HG03469 (cell line): ENCODE measurements around the gene LPAR2.
"Not testable (repeated sequence)": the region's sequence is repeated elsewhere in the genome, so short reads cannot be mapped to it uniquely, and the experiment has no call there.

ENCODE experiments used
- ATAC-seq: cut with Tn5 transposase; IDR thresholded peaks from one replicate; pipeline ENCODE4 v1.9.1; 2021; ENCODE audit warnings: mild to moderate bottlenecking, moderate library complexity, moderate number of reproducible peaks; ENCODE audit not compliant: unreplicated experiment

The LPAR2 gene

DNA sequence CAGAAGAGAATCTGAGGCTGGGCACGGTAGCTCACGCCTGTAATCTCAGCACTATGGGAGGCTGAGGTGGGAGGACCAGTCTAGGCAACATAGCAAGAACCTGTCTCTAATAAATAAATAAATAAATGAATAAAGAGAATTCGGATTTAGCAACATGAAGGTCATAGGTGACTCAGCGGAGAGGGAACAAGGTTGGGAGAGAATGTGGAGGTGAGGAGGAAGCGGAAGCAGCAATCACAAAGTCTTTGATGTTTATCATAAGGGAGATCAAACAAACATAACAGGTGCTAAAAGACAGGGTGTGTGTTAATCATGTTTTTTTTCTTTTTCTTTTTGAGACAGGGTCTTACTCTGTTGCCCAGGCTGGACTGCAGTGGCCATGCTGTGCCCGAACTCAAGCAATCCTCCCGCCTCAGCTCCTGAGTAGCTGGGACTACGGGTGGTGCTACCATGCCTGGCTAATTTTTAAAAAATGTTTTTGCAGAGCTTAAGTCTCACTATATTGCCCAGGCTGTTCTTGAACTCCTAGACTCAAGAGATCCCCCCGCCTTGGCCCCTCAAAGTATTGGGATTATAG is 25.8 kb downstream of the LPAR2 start:
- ATAC-seq, result no peak

- no peak for ATAC-seq
Observed at GRCh38 chr19:19600793-19601330, 27.2 kb downstream of the LPAR2 start.

DNA sequence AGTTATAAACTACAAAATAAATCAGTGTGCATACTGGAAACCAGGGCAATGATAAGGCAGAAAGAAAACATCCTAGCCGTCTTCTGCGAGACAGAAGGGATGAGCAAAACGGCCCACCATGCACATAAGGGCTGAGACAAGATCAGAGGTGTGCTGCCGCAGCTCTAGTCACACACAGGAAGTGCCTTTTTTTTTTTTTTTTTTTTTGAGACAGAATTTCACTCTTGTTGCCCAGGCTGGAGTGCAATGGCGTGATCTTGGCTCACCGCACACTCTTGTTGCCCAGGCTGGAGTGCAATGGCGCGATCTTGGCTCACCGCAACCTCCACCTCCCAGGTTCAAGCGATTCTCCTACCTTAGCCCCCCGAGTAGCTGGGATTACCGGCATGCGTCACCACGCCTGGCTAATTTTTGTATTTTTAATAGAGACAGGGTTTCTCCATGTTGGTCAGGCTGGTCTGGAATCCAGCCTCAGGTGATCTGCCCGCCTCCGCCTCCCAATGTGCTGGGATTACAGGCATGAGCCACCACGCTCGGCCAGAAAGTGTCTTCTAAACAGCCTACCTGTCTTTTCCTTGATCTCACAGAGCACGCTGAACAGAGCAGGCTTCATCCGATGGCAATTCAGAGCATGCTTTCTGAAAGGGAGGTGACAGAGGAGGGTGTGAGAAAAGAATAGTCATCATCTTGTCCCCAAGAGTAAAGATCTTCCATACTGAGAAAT is 29.1 kb downstream of the LPAR2 start:
- not testable (repeated sequence) for ATAC-seq

DNA sequence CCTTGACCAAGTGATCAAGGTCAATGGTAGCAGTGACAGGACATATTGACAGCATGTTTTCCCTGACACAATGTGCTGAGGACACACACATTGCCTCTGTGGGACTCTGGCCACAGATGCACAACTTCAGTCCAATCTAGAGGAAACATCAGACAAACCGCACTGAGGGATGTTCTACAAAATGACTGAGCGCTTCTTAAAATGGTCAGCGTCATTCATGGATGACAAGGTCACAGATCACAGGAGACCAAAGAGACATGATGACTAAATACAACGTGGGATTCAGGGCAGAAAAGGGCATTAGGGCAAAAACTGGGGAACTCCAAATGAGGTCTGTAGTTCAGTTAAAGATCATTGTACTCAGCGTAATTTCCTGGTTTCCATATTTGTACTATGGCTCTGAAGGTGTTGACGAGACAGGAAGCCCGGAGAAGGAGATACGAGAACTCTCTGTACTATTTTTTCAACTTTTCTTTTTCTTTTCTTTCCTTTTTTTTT is 30.2 kb downstream of the LPAR2 start:
- peak; percentile 58 for ATAC-seq

DNA sequence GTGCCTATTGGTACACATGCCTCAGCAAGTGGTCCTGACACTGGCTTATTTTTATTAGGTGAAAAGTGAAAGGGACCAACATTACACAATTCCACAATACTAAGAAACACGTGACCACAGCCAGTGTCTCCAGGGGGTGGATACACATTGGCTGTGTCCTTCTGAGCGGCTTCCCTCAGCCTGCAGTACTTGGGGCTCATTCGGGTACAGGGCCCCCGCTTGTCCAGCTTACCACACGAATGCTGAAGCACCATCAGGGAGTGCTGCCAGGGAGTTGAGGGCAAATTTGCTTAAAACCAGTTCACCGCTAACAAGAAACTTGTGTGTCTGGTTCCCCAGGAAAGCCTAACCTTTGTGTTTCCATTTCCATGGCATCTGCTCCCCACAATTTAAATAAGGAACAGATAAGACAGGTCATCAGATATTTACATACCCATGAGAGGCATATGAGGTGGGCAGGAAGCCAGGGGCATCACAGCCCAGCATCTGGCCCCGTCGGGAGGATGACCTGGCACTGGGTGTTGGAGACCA is 32.8 kb downstream of the LPAR2 start:
- ATAC-seq, result no peak

DNA sequence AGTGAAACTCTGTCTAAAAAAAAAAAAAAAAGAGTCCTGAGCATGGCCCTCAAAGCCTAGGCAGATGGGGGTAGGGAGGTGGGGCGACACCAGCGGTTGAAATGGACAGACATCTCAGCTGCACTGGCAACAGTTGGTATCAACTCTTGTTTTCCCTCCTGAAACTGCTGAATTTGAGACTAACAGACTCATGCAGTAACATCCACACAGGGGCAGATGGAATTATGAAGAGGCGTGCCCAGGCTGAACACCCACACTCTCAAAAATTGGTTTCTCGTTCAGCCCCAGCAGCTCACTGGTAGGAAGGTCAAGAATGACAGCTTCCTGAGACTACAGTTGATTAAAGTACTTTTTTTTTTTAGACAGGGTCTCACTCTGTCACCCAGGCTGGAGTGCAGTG is 33.6 kb downstream of the LPAR2 start:
- ATAC-seq, result no peak

GRCh38 chr19:19592690-19593089 is 35.3 kb downstream of the LPAR2 start:
- no peak for ATAC-seq

GRCh38 chr19:19591133-19591825 is 36.7 kb downstream of the LPAR2 start:
- ATAC-seq, result peak; percentile 64

GRCh38 chr19:19588546-19588945 is 39.5 kb downstream of the LPAR2 start:
- no peak for ATAC-seq

DNA sequence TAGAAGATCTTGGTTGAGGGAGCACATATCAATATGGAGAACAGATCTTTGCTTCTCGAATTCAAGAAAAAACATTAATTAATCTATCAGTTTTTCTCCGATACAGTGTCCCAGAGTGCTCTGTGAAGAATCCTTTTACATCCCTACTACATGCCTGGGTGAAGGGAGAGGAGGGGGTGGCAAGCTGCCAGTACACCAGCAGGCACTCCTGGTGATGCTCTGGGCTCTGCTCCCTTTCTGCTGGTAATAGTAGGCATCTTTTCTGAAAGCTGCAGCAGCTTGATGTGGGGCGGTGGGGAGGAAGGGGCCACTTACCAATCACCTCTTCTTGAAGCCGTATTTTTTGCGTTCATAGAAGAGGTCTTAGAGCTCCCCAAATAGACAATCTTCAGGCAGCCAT is 40.2 kb downstream of the LPAR2 start:
- ATAC-seq, result no peak

- no peak for ATAC-seq
Observed at GRCh38 chr19:19584356-19584755, 43.7 kb downstream of the LPAR2 start.

- no peak for ATAC-seq
Observed at GRCh38 chr19:19582471-19582870, 45.5 kb downstream of the LPAR2 start.

DNA sequence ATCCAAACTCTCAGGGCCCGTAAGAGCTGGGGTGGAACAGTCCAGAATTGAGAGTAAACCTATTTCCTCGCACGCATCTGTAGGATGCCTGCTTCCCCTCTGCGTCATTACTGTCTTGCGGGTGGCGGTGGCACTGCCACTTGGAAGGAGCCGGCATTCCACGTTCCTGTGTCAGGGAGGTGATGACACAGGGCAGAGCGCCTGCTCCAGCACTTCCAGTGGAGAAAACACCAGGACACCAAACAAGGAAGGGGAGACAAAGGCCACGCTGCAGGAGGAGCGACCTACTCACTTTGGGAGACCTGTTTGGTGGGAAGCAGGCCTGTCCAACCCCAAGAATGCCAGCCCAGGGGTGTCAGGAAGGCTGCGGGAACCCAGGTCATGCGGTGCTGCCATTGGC is 46.6 kb downstream of the LPAR2 start:
- no peak for ATAC-seq

- ATAC-seq, result no peak
Observed at GRCh38 chr19:19580418-19580817, 47.6 kb downstream of the LPAR2 start.

GRCh38 chr19:19579533-19580361 is 48.3 kb downstream of the LPAR2 start:
- ATAC-seq, result no peak

GRCh38 chr19:19578252-19578651 is 49.8 kb downstream of the LPAR2 start:
- no peak for ATAC-seq

GRCh38 chr19:19575411-19575810 is 52.6 kb downstream of the LPAR2 start:
- no peak for ATAC-seq
